Adrenal gland (tissue), 5 donors: ENCODE measurements around the gene LRRC63.

Experiments used
- POLR2A ChIP-seq, 2 donors: fragments of 450-650 bp; IDR thresholded peaks; one replicate each; pipeline ENCODE4 v1.6.1; 2017; ENCODE audit warnings: antibody characterized with exemption in 2 of 2, mild to moderate bottlenecking in 2 of 2, moderate library complexity in 1 of 2
- TF ChIP-seq, protein P1 (sequence below), 6 experiments: fragments of 450-650 bp in 4 of 6; fragments of 200-600 bp in 2 of 6; sonication (generic) in 1 of 6; IDR thresholded peaks; 1 replicate in 5 of 6; 2 replicates in 1 of 6; pipeline versions ENCODE4 v1.5.1 to v1.8.0; 2016 to 2021; ENCODE audit warnings: antibody characterized with exemption in 6 of 6, mild to moderate bottlenecking in 2 of 6, moderate library complexity in 1 of 6
- donor health status: DM: no; HTN: no; CAD: no.

DNA sequence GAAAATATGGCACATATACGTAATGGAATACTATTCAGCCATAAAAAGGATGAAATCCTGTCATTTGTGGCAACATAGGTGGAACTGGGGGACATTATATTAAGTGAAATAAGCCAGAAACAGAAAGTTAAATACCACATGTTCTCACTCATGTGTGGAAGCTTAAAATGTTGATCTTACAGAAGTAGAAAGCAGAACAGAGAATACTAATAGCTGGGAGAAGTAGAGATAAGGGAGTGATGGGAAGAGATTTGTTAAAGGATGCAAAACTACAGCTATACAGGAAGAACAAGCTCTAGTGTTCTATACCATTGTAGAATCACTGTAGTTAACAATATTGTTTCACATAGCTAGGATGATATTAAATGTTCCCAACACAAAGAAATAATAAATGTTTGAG, 107.3 kb downstream of the LRRC63 start:
- TF ChIP-seq, protein P1, sequence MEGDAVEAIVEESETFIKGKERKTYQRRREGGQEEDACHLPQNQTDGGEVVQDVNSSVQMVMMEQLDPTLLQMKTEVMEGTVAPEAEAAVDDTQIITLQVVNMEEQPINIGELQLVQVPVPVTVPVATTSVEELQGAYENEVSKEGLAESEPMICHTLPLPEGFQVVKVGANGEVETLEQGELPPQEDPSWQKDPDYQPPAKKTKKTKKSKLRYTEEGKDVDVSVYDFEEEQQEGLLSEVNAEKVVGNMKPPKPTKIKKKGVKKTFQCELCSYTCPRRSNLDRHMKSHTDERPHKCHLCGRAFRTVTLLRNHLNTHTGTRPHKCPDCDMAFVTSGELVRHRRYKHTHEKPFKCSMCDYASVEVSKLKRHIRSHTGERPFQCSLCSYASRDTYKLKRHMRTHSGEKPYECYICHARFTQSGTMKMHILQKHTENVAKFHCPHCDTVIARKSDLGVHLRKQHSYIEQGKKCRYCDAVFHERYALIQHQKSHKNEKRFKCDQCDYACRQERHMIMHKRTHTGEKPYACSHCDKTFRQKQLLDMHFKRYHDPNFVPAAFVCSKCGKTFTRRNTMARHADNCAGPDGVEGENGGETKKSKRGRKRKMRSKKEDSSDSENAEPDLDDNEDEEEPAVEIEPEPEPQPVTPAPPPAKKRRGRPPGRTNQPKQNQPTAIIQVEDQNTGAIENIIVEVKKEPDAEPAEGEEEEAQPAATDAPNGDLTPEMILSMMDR (IDR thresholded peaks at IDR 0.05): no peak
- TF ChIP-seq POLR2A (IDR thresholded peaks at IDR 0.05): no peak
